Forelimb muscle (tissue), 1 donor: Measurements from ENCODE around the gene LPIN2. TPM values are rescaled to one million over a fixed set of nuclear protein-coding genes. Genes with fewer than 3 reads are reported as not detected.

ENCODE experiments used
- DNase-seq: peaks from one replicate; pipeline ENCODE4 v3.0.0-alpha.2; 2013; ENCODE audit warnings: low read depth
- polyA plus RNA-seq: library from polyadenylated mRNA; unstranded; fragments of 120-200 nt; gene quantifications from one replicate; pipeline ENCODE4 v1.2.1, GENCODE V29; 2013; ENCODE audit not compliant: insufficient read length

LPIN2 gene
- polyA plus RNA-seq, 1 donor: 10.3 TPM

DNA sequence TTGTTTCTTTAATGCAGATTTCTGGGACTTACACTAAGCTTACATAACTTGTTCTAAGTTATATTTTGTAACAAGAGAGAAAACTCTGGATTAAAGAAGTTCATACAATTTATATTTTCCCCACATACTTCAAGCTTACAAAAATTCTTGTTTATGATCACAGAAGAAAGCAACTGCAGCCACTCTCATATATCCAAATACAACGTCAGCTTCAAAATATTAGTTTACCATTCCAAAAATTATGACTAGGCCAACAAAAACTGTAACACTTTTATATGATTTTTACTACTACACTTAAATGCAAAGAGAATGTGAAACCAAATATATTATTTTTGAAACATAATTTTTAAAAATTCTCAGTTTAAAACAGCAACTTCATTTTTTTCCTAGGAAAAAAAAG is 30.9 kb downstream of the LPIN2 start:
- DNase-seq: no peak

DNA sequence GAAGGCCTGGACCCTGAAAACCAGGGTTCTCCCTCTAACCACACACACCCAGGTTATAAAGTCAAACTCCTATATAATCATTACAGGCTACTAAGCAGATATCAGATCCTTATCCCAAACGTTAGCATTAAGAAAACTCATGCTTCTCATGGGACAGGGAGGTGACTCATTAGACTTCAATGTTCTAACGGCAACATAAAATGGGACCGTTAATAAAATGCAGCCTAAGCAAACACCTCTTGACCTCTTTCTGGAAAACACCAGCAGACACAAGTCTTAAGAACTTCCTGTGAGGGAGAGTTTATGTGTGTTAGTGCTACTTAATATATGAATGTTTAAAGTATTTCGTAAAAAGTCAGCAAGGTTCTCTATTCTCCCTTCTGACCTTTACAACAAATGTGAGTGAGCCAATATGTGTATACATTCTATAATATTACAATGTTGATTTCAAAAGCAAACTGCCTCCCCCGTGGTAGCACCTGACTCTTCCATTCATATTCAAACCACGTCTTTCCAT is 31.7 kb downstream of the LPIN2 start:
- no peak for DNase-seq

- no peak for DNase-seq
Observed at GRCh38 chr18:2979871-2980790, 32.8 kb downstream of the LPIN2 start.

DNA sequence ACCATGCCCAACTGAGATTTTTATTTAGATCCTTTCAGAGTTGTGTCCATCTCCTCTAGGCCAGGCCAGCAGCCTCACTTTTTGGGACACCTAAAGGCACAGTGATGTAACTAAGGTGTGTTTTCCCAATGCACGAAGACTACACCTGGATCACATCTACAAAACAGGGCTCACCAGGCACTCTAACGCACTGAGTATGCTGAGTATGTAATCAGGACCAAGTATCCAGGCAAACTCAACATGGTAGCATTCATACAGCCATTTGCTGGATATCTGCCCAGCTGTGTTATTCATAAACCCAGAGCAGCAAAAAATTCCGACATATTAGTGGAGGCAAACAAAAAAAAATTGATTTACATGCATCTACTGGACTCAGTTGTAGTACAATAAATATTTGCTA is 33.8 kb downstream of the LPIN2 start:
- no peak for DNase-seq

DNA sequence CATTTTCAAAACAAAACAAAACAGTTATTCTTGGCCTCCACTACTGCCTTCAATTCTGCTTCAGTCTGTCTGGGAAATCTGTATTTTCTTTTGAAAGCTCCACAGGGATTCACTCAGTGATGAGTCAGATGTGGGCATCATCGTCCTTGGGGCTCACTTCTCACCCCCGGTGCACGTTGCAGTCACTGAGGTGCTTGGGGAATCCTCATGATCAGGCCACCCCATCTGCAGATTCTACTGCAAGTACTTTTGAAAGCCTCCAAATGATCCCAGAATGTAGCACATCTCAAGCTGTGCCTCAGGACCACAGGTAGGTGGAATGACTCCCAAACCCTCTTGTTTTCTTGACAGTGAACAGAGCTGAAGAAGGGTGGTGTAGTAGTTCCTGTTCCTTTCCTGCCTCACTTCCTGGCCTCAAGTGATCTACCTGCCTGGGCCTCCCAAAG is 34.3 kb downstream of the LPIN2 start:
- no peak for DNase-seq

GRCh38 chr18:2978208-2978607 is 34.7 kb downstream of the LPIN2 start:
- no peak for DNase-seq

DNA sequence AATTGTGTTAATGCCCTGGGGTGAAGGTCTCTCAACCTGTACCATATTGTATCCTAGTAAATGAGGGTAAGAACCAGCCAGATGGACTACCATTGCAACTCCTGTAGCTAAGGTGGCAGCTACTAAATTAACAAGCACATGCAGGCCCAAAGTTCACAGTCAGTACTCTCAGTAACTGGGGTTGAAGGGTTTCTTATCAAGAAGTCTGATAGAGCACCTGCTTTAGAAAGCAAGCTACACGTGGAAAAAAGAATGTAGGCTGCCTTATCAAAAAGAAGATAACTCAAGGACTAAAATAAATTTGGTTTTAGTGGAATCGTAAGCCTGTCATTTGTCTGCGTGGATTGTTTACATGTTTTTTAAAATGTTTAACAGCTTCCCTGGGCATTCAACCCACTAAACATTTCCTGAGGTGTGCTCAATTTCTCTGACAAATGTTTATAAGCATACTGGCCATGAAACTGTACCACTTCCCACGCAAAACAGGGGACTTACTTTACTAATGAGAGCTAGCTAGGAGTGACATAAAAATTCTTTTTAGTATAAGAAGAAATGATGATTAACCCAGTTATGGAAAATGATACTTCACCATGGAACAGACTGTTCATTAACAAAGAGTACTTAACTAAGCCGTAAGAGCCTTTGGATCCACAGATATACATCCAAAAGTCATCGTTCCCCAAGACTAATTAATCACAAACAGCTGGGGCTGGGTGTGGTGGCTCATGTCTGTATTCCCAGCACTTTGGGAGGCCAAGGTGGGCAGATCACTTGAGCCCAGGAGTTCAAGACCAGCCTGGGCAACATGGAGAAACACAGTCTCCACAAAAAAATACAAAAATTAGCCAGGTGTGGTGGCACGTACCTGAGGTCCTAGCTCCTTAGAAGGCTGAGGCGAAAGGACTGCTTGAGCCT is 36.5 kb downstream of the LPIN2 start:
- DNase-seq: no peak

GRCh38 chr18:2974731-2975130 is 38.2 kb downstream of the LPIN2 start:
- DNase-seq: no peak

DNA sequence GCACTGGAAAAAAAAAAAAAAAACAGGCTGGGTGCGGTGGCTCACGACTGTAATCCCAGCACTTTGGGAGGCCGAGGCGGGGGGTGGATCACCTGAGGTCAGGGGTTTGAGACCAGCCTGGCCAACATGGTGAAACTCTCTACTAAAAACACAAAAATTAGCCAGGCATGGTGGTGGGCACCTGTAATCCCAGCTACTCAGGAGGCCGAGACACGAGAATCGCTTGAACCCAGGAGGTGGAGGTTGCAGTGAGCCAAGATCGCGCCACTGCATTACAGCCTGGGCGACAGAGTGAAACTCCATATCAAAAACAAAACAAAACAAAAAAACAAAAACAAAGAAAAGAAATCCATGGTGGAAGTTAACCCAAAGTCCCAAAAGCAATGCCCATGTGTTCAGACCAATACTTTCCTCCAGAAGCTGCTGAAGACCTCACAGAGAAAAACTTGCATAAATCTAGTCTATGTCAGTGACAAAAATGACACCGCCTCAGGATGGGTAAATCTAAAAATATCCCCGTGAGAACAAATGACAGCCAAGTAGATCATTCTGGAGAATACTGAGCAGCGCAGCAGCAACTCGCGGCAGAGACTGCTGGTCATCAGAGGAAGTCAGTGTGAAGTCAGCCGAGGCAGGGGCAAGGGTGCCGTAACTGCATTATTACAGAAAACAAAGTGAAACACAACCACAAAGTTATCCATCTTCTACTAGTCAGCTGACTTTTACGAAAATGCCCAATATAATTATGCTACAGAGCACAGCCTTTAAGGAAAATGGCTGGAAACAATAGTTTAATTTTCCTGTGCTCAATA is 41.0 kb downstream of the LPIN2 start:
- DNase-seq: no peak

- DNase-seq: no peak
Observed at GRCh38 chr18:2970772-2971659, 41.9 kb downstream of the LPIN2 start.

DNA sequence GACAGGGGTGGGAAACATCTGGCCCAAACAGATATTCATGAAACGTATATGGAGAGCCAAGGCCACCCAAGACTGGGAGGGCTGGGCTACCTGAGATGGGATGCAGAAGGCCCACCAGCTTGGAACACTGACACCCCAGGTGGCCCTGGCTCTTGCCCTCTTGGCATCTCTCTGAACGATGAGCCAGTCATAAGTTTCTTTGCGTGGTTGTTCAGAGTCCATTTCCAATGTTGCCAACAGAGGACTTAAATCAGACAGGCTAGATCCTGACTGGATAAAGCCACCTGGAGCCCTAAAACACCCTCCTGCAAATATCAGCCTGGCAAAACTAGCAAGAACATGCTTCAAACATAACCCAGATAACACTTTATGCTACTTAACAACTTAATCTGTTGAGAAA is 42.6 kb downstream of the LPIN2 start:
- no peak for DNase-seq

- DNase-seq: no peak
Observed at GRCh38 chr18:2969695-2970094, 43.2 kb downstream of the LPIN2 start.

GRCh38 chr18:2968606-2969005 is 44.3 kb downstream of the LPIN2 start:
- DNase-seq: no peak

- DNase-seq: no peak
Observed at GRCh38 chr18:2967820-2968219, 45.1 kb downstream of the LPIN2 start.

GRCh38 chr18:2967357-2967756 is 45.6 kb downstream of the LPIN2 start:
- DNase-seq: no peak

- no peak for DNase-seq
Observed at GRCh38 chr18:2966560-2966959, 46.4 kb downstream of the LPIN2 start.

- no peak for DNase-seq
Observed at GRCh38 chr18:2965797-2966196, 47.1 kb downstream of the LPIN2 start.

GRCh38 chr18:2964361-2965010 is 48.5 kb downstream of the LPIN2 start:
- no peak for DNase-seq
